Measurements from ENCODE around the gene DMRT3. TPM values are rescaled to one million over a fixed set of nuclear protein-coding genes. Genes with fewer than 3 reads are reported as not detected.

DMRT3 gene, protein sequence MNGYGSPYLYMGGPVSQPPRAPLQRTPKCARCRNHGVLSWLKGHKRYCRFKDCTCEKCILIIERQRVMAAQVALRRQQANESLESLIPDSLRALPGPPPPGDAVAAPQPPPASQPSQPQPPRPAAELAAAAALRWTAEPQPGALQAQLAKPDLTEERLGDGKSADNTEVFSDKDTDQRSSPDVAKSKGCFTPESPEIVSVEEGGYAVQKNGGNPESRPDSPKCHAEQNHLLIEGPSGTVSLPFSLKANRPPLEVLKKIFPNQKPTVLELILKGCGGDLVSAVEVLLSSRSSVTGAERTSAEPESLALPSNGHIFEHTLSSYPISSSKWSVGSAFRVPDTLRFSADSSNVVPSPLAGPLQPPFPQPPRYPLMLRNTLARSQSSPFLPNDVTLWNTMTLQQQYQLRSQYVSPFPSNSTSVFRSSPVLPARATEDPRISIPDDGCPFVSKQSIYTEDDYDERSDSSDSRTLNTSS
- total RNA-seq: not detected

GRCh38 chr9:976258-976942 is at the start of gene DMRT3:
Gene DMRT3 (plus strand): TSS chr9:976655. CDS start chr9:977002, 347 bp downstream.
- Histone ChIP-seq H3K27ac (no peak within 1 kb of the TSS), H3K4me1 (peaks cover 0 to 25% (median 2%) of the 10 kb centered on the region in 4 donors), H3K36me3 (no peaks in the 10 kb centered on the region), H3K9me3 (no peaks in the 10 kb centered on the region), H3K27me3 (peaks cover 0 to 80% of the 10 kb centered on the region in 2 donors), H3K4me3 (no peak within 1 kb of the TSS)
- TF ChIP-seq POLR2A (IDR thresholded peaks at IDR 0.05): no peak
- TF ChIP-seq, protein P1, sequence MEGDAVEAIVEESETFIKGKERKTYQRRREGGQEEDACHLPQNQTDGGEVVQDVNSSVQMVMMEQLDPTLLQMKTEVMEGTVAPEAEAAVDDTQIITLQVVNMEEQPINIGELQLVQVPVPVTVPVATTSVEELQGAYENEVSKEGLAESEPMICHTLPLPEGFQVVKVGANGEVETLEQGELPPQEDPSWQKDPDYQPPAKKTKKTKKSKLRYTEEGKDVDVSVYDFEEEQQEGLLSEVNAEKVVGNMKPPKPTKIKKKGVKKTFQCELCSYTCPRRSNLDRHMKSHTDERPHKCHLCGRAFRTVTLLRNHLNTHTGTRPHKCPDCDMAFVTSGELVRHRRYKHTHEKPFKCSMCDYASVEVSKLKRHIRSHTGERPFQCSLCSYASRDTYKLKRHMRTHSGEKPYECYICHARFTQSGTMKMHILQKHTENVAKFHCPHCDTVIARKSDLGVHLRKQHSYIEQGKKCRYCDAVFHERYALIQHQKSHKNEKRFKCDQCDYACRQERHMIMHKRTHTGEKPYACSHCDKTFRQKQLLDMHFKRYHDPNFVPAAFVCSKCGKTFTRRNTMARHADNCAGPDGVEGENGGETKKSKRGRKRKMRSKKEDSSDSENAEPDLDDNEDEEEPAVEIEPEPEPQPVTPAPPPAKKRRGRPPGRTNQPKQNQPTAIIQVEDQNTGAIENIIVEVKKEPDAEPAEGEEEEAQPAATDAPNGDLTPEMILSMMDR (IDR thresholded peaks at IDR 0.05): no peak
- DNase-seq: no peak

DNA sequence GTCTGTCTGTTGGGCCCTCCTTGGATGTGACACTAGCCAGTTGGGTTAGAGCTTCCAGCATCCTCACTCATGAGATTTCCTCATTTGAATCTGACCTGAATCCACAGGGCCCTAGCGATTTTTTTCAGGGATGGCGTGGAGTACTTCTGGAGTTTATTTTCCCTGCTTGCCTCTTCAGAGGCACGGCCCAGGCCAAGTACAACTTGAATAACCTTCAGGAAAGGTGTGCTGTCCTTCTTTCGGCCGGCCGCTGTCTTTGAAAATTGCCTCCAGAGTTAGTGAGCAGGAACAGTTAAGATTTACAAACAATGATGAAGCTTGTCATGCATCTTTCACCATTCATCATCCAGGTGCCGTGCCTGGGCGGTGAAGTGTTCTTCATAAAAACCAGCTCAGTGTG is 49.5 kb upstream of the DMRT3 start:
- no peak overlapping the region for H3K4me3 ChIP-seq
- no peak for DNase-seq
- no peaks in the 10 kb centered on the region for H3K4me1 ChIP-seq
- no peaks in the 10 kb centered on the region for H3K27me3 ChIP-seq
- no peak overlapping the region for H3K27ac ChIP-seq
- TF ChIP-seq, protein P1 (IDR thresholded peaks at IDR 0.05): no peak
- no peak for TF ChIP-seq POLR2A (IDR thresholded peaks at IDR 0.05)
- H3K9me3 ChIP-seq: no peaks in the 10 kb centered on the region
- H3K36me3 ChIP-seq: no peaks in the 10 kb centered on the region

DNA sequence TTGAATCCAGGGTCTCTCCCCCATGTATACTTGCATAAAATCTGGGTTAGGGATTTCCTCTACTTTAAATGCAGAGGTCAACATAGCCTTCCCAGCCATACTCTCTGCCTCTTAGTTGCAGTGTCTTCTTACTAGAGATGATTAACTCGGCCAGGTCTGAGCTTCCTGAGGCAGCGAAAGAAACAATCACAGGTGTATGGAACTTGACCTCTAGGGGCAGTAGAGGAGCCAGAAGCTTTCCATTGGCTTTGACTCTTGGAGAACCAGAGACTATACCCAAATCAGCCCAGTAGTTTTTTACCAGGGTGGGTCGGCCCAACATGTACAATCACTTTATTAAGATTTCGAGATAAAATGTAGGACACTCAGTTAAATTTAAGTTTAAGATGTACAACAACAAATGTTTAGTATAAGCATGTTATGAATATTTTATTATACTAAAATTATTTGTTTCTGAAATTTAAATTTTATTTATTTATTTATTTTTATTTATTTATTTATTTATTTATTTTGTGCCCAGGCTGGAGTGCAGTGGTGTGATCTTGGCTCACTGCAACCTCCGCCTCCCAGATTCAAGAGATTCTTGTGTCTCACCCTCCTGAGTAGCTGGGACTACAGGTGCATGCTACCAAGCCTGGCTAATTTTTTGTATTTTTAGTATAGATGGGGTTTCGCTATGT is 48.0 kb upstream of the DMRT3 start:
- TF ChIP-seq, protein P1 (IDR thresholded peaks at IDR 0.05): peak in 4 of 6 experiments; percentile 11 to 31 (median 18)
- no peak for TF ChIP-seq POLR2A (IDR thresholded peaks at IDR 0.05)
- H3K27ac ChIP-seq: no peak overlapping the region
- no peaks in the 10 kb centered on the region for H3K9me3 ChIP-seq
- H3K36me3 ChIP-seq: no peaks in the 10 kb centered on the region
- H3K27me3 ChIP-seq: no peaks in the 10 kb centered on the region
- no peaks in the 10 kb centered on the region for H3K4me1 ChIP-seq
- H3K4me3 ChIP-seq: no peak overlapping the region
- DNase-seq: no peak

DNA sequence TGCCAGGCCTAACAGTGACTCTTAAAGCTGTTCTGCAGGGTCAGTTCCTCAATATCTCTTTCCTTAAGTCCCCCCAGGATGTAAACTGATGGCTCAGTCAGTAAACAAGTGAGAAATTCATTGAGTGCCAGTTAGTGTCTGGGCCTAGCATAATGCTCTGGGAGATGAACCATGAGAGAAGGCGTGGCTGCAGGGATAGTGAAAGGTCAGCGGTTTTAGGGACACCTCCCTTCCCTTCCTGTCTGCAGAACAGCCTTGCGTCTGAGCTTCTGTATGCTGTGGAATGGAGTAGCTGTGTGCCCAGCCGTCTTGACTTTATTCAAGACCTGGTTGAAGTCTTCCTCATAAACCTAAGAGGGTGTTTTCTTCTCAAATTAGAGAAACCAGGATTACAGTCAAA is 46.7 kb upstream of the DMRT3 start:
- Histone ChIP-seq H3K27me3 (no peaks in the 10 kb centered on the region), H3K4me3 (no peak overlapping the region), H3K9me3 (no peaks in the 10 kb centered on the region), H3K27ac (no peak overlapping the region), H3K4me1 (no peaks in the 10 kb centered on the region), H3K36me3 (no peaks in the 10 kb centered on the region)
- no peak for TF ChIP-seq POLR2A (IDR thresholded peaks at IDR 0.05)
- TF ChIP-seq, protein P1 (IDR thresholded peaks at IDR 0.05): no peak
- no peak for DNase-seq

- H3K27me3 ChIP-seq: peaks cover 0 to 4% of the 10 kb centered on the region in 2 donors
- no peaks in the 10 kb centered on the region for H3K9me3 ChIP-seq
- H3K4me1 ChIP-seq: no peaks in the 10 kb centered on the region
- H3K36me3 ChIP-seq: no peaks in the 10 kb centered on the region
- no peak overlapping the region for H3K27ac ChIP-seq
- no peak for TF ChIP-seq POLR2A (IDR thresholded peaks at IDR 0.05)
- TF ChIP-seq, protein P1 (IDR thresholded peaks at IDR 0.05): no peak
- no peak overlapping the region for H3K4me3 ChIP-seq
- DNase-seq: no peak
Measured at GRCh38 chr9:933356-933755, 43.1 kb upstream of the DMRT3 start.

All from Peyer's patch (tissue), 4 donors.